Gastroesophageal sphincter (tissue), 3 donors: Measurements from ENCODE around the gene CLCN4.

ENCODE experiments used
- EP300 ChIP-seq: sonication (generic); formaldehyde crosslinking; IDR thresholded peaks from one replicate; pipeline ENCODE4 v1.6.1; 2017; ENCODE audit warnings: antibody characterized with exemption, mild to moderate bottlenecking
- POLR2A ChIP-seq, 2 donors: fragments of 450-650 bp; IDR thresholded peaks; one replicate each; pipeline ENCODE4 v1.6.1; 2017; ENCODE audit warnings: antibody characterized with exemption in 2 of 2, mild to moderate bottlenecking in 2 of 2, moderate library complexity in 1 of 2
- POLR2AphosphoS5 ChIP-seq: sonication (generic); formaldehyde crosslinking; IDR thresholded peaks from one replicate; pipeline ENCODE4 v1.6.1; 2017; ENCODE audit warnings: antibody characterized with exemption
- TF ChIP-seq, protein P1 (sequence below), 4 experiments: fragments of 200-600 bp in 2 of 4; fragments of 450-650 bp in 2 of 4; sonication (generic) in 1 of 4; IDR thresholded peaks; one replicate each; pipeline ENCODE4 v1.5.1; 2017 to 2019; ENCODE audit warnings: antibody characterized with exemption in 4 of 4, mild to moderate bottlenecking in 2 of 4, moderate library complexity in 2 of 4

DNA sequence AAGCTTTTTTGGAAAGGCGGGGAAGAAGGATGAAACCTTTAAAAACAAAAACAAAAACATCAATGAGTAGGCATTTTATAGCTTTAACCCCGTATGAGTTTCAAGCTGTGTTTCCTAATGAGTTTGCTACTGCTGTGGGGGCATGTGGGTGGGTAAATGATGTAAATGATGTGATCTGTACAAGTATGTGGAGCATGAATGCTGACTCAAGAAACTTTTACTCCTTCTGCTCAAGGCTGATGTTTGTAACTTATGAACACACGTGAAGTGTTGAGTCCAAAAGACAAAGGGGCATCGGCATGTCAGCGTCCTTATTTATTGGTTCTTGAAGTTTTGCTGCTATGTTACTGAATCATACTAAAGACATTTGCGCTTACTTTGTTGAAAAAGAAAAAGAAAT is 76.9 kb downstream of the CLCN4 start:
- TF ChIP-seq, protein P1, sequence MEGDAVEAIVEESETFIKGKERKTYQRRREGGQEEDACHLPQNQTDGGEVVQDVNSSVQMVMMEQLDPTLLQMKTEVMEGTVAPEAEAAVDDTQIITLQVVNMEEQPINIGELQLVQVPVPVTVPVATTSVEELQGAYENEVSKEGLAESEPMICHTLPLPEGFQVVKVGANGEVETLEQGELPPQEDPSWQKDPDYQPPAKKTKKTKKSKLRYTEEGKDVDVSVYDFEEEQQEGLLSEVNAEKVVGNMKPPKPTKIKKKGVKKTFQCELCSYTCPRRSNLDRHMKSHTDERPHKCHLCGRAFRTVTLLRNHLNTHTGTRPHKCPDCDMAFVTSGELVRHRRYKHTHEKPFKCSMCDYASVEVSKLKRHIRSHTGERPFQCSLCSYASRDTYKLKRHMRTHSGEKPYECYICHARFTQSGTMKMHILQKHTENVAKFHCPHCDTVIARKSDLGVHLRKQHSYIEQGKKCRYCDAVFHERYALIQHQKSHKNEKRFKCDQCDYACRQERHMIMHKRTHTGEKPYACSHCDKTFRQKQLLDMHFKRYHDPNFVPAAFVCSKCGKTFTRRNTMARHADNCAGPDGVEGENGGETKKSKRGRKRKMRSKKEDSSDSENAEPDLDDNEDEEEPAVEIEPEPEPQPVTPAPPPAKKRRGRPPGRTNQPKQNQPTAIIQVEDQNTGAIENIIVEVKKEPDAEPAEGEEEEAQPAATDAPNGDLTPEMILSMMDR (IDR thresholded peaks at IDR 0.05): no peak
- TF ChIP-seq EP300 (no peak), POLR2AphosphoS5 (no peak), POLR2A (IDR thresholded peaks at IDR 0.05) (no peak)
